HL-60 (cell line): Measurements from ENCODE around the gene DNAAF8.

Experiments
- DNase-seq, 2 experiments: peaks; one replicate each; pipeline ENCODE4 v3.0.0-alpha.2; 2010 to 2020; ENCODE audit warnings: low read depth in 1 of 2, low spot score in 1 of 2
- H3K27ac ChIP-seq: fragments of 250-450 bp; sonication (Bioruptor Pico); replicated peaks from 2 replicates; pipeline ENCODE4 v1.5.1; 2020; ENCODE audit warnings: mild to moderate bottlenecking, moderate library complexity
- H3K27me3 ChIP-seq: fragments of 250-450 bp; sonication (Bioruptor Pico); 2 replicates; pipeline ENCODE4 v1.5.1; 2021; ENCODE audit warnings: mild to moderate bottlenecking, moderate library complexity; ENCODE audit not compliant: insufficient read depth, poor library complexity, severe bottlenecking
- H3K4me3 ChIP-seq: replicated peaks from 2 replicates; pipeline ENCODE4 v1.5.1; 2011; ENCODE audit warnings: mild to moderate bottlenecking, control low read depth, low read length; ENCODE audit not compliant: insufficient read depth
- CTCF ChIP-seq: IDR thresholded peaks from one replicate; pipeline ENCODE4 v1.5.1; 2011; ENCODE audit warnings: low read length, control low read depth, inconsistent platforms; ENCODE audit not compliant: insufficient read depth
- GABPA ChIP-seq: IDR thresholded peaks from 2 replicates; pipeline ENCODE4 v1.6.1; 2012; ENCODE audit warnings: low read depth
- POLR2AphosphoS5 ChIP-seq: IDR thresholded peaks from 2 replicates; pipeline ENCODE4 v1.6.1; 2012; ENCODE audit warnings: low read depth
- SPI1 ChIP-seq: IDR thresholded peaks from 2 replicates; pipeline ENCODE4 v1.6.1; 2012; ENCODE audit warnings: low read depth, mild to moderate bottlenecking, borderline replicate concordance
- TF ChIP-seq, protein P1 (sequence below): IDR thresholded peaks from 2 replicates; pipeline ENCODE4 v1.6.1; 2012; ENCODE audit warnings: low read depth; ENCODE audit not compliant: insufficient replicate concordance

DNAAF8 gene

DNA sequence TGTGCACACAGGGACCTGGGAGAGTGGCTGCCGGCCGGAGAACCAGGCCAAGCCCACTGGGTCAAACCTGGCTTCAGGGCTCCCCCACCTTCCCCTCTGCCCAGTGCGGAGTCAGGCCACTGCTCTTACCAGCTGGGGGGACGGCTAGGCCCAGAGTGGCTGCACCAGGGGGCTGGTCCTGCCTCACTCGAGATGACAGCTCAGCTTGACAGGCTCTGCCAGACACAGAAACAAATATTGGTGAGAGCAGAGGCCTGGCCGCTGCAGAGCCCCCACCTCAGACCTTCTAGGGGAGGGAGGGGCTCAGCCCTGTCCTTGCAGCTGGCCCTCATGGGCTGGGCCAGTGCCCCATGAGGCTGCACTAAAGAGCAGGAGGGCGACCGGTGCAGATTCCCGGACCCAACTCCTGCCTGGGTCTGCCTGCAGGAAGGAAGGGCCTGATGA lies 36.5 kb upstream of the DNAAF8 start:
- Histone ChIP-seq H3K27me3 (no peaks in the 10 kb centered on the region), H3K27ac (no peak overlapping the region), H3K4me3 (no peak overlapping the region)
- TF ChIP-seq SPI1: no peak
- TF ChIP-seq POLR2AphosphoS5: peak; percentile 57
- TF ChIP-seq GABPA: no peak
- TF ChIP-seq, protein P1, sequence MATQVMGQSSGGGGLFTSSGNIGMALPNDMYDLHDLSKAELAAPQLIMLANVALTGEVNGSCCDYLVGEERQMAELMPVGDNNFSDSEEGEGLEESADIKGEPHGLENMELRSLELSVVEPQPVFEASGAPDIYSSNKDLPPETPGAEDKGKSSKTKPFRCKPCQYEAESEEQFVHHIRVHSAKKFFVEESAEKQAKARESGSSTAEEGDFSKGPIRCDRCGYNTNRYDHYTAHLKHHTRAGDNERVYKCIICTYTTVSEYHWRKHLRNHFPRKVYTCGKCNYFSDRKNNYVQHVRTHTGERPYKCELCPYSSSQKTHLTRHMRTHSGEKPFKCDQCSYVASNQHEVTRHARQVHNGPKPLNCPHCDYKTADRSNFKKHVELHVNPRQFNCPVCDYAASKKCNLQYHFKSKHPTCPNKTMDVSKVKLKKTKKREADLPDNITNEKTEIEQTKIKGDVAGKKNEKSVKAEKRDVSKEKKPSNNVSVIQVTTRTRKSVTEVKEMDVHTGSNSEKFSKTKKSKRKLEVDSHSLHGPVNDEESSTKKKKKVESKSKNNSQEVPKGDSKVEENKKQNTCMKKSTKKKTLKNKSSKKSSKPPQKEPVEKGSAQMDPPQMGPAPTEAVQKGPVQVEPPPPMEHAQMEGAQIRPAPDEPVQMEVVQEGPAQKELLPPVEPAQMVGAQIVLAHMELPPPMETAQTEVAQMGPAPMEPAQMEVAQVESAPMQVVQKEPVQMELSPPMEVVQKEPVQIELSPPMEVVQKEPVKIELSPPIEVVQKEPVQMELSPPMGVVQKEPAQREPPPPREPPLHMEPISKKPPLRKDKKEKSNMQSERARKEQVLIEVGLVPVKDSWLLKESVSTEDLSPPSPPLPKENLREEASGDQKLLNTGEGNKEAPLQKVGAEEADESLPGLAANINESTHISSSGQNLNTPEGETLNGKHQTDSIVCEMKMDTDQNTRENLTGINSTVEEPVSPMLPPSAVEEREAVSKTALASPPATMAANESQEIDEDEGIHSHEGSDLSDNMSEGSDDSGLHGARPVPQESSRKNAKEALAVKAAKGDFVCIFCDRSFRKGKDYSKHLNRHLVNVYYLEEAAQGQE: no peak
- no peak for TF ChIP-seq CTCF
- DNase-seq: no peak

DNA sequence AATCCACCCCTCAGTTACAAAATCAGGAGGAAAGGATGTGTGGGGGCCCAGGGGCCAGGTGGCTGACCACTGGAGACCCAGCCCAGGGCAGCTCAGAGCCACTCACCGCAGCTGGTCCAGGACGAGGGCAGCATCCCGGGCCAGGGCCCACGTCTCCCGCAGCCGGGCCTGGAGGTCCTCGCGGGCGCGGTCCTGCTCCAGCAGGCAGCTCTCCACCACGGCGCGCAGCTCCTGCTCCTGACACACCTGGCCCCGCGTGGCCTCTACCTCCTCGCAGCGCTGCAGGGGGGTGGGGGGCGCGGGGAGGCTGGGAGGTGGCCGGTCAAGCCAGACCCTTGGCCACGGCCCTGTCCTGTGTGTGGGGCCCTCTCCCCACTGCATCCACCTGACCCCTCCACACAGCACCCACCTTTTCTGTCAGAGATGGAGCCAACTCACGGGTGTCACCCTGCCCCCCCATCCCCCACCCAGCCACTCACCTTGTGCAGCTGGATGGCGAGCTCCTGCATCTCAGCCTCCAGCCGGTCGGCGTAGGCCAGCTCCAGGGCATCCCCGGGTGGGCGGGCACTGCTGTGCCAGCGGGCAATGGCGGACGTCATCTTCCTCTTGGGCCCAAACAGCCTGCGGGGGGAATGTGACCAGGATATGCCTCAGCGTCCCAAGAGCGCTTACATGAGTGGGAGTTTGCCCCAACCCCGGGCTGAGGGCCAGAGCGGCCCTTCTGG lies 35.9 kb upstream of the DNAAF8 start:
- no peak for DNase-seq

GRCh38 chr16:4699046-4699556 lies 35.2 kb upstream of the DNAAF8 start:
- no peak overlapping the region for H3K4me3 ChIP-seq
- H3K27ac ChIP-seq: no peak overlapping the region
- no peaks in the 10 kb centered on the region for H3K27me3 ChIP-seq
- TF ChIP-seq CTCF (no peak), POLR2AphosphoS5 (peak; percentile 16; the same call in 1 of the 2 replicates)
- DNase-seq: no peak

More for the DNA sequence above, 35.9 kb upstream of the DNAAF8 start:
- Histone ChIP-seq H3K27ac (no peak overlapping the region), H3K4me3 (no peak overlapping the region), H3K27me3 (no peaks in the 10 kb centered on the region)
- TF ChIP-seq CTCF: no peak
- no peak; the same call in 1 of the 2 replicates for TF ChIP-seq POLR2AphosphoS5
- TF ChIP-seq, protein P1: no peak
- TF ChIP-seq GABPA: no peak
- no peak for TF ChIP-seq SPI1
